Breast epithelium (tissue), 4 donors: Measurements from ENCODE around the gene CEP68. TPM values are rescaled to one million over a fixed set of nuclear protein-coding genes. Genes with fewer than 3 reads are reported as not detected.

Experiments
- DNase-seq, 2 donors: peaks; one replicate each; pipeline ENCODE4 v3.0.0-alpha.2; 2019; ENCODE audit warnings: low spot score in 2 of 2
- H3K27ac ChIP-seq, 2 donors: fragments of 200-600 bp; sonication (generic) in 1 of 2; one replicate each; pipeline ENCODE4 v1.5.1; 2016 to 2019; ENCODE audit warnings: mild to moderate bottlenecking in 1 of 2
- H3K27me3 ChIP-seq, 2 donors: fragments of 200-600 bp; sonication (generic) in 1 of 2; one replicate each; pipeline versions ENCODE4 v1.5.1 to v1.6.0; 2017 to 2019; ENCODE audit warnings: control low read depth in 1 of 2, mild to moderate bottlenecking in 1 of 2
- H3K36me3 ChIP-seq: fragments of 200-600 bp; one replicate; pipeline ENCODE4 v1.5.1; 2019
- H3K4me1 ChIP-seq, 2 donors: fragments of 200-600 bp; sonication (generic); one replicate each; pipeline ENCODE4 v1.5.1; 2016 to 2019; ENCODE audit warnings: control low read depth in 1 of 2
- H3K4me3 ChIP-seq, 3 donors: fragments of 200-600 bp; sonication (generic); 1 replicate in 2 of 3; 2 replicates in 1 of 3; pipeline ENCODE4 v1.5.1; 2016 to 2019; ENCODE audit warnings: mild to moderate bottlenecking in 3 of 3, moderate library complexity in 2 of 3
- H3K9me3 ChIP-seq, 2 donors: fragments of 200-600 bp; sonication (generic) in 1 of 2; one replicate each; pipeline ENCODE4 v1.5.1; 2016 to 2019; ENCODE audit warnings: control low read depth in 1 of 2
- POLR2A ChIP-seq: fragments of 450-650 bp; IDR thresholded peaks from one replicate; pipeline ENCODE4 v1.6.1; 2016; ENCODE audit warnings: antibody characterized with exemption, mild to moderate bottlenecking, moderate library complexity
- POLR2AphosphoS5 ChIP-seq, 3 donors: sonication (generic); formaldehyde crosslinking; IDR thresholded peaks; one replicate each; pipeline ENCODE4 v1.6.1; 2017; ENCODE audit warnings: antibody characterized with exemption in 3 of 3
- intact Hi-C: fragments of 100-400 bp; cut with DNase I; formaldehyde crosslinking; loops from one replicate; pipeline ENCODE4 v1.15.1; 2023; ENCODE audit warnings: low total_unique reads
- total RNA-seq, 3 donors: library from RNA; depleted of rRNA; stranded (reverse); fragments of >200 nt; gene quantifications; one replicate each; pipeline ENCODE4 v1.1.0, GENCODE V29; 2016
- TF ChIP-seq, protein P1 (sequence below), 3 donors: fragments of 450-650 bp; IDR thresholded peaks; one replicate each; pipeline ENCODE4 v1.5.1; 2016 to 2017; ENCODE audit warnings: antibody characterized with exemption in 3 of 3, mild to moderate bottlenecking in 3 of 3, moderate library complexity in 3 of 3

CEP68 gene
- total RNA-seq, 3 donors from 2014 or later = 23.3 to 32.2 (median 25.0) TPM

GRCh38 chr2:65071499-65072180 lies 15.4 kb downstream of the CEP68 start:
- no peak overlapping the region for H3K4me3 ChIP-seq
- no peaks in the 10 kb centered on the region for H3K9me3 ChIP-seq
- peaks cover 8 to 33% of the 10 kb centered on the region in 2 donors for H3K4me1 ChIP-seq
- no peak for TF ChIP-seq POLR2A
- TF ChIP-seq, protein P1, sequence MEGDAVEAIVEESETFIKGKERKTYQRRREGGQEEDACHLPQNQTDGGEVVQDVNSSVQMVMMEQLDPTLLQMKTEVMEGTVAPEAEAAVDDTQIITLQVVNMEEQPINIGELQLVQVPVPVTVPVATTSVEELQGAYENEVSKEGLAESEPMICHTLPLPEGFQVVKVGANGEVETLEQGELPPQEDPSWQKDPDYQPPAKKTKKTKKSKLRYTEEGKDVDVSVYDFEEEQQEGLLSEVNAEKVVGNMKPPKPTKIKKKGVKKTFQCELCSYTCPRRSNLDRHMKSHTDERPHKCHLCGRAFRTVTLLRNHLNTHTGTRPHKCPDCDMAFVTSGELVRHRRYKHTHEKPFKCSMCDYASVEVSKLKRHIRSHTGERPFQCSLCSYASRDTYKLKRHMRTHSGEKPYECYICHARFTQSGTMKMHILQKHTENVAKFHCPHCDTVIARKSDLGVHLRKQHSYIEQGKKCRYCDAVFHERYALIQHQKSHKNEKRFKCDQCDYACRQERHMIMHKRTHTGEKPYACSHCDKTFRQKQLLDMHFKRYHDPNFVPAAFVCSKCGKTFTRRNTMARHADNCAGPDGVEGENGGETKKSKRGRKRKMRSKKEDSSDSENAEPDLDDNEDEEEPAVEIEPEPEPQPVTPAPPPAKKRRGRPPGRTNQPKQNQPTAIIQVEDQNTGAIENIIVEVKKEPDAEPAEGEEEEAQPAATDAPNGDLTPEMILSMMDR (IDR thresholded peaks at IDR 0.05) = peak in 1 of 3 donors; percentile 12
- H3K27me3 ChIP-seq = no peaks in the 10 kb centered on the region
- intact Hi-C loops = no loop called here
- H3K27ac ChIP-seq = peak overlapping the region; percentile 43 to 54
- DNase-seq = no peak
- H3K36me3 ChIP-seq = no peaks in the 10 kb centered on the region

DNA sequence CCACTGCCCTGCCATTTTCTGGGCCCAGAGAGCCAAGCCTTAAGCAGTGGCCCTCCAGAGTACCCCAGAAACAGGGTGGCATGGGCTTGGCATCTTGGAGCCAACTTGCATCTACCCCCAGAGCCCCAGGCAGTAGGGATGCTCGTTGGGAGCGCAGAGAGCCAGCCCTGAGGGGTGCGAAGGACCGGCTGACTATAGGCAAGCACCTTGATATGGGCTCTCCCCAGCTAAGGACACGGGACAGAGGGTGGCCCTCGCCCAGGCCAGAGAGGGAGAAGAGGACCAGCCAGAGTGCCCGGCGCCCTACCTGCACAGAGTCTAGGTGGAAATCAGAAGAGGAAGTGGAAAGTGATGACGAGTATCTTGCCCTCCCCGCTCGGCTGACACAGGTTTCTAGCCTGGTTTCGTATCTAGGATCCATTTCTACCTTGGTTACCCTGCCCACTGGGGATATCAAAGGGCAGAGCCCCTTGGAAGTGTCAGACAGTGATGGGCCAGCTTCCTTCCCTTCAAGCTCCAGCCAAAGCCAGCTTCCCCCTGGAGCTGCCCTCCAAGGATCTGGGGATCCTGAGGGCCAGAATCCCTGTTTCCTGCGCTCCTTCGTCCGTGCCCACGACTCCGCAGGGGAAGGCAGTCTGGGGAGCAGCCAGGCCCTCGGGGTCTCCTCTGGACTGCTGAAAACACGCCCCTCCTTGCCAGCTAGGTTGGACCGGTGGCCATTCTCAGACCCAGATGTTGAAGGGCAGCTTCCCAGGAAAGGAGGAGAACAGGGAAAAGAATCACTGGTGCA lies 16.2 kb downstream of the CEP68 start:
- Histone ChIP-seq H3K27ac (peak overlapping the region; percentile 43 to 54), H3K27me3 (no peaks in the 10 kb centered on the region), H3K4me3 (no peak overlapping the region), H3K9me3 (no peaks in the 10 kb centered on the region), H3K36me3 (no peaks in the 10 kb centered on the region), H3K4me1 (peaks cover 8 to 32% of the 10 kb centered on the region in 2 donors)
- no peak for DNase-seq
- intact Hi-C loops = no loop called here
- TF ChIP-seq, protein P1 (IDR thresholded peaks at IDR 0.05) = no peak
- no peak for TF ChIP-seq POLR2A
- no peak for TF ChIP-seq POLR2AphosphoS5 (IDR thresholded peaks at IDR 0.05)

- peak overlapping the region; percentile 43 to 54 for H3K27ac ChIP-seq
- intact Hi-C loops = no loop called here
- no peak for TF ChIP-seq POLR2A
- TF ChIP-seq, protein P1 (IDR thresholded peaks at IDR 0.05) = no peak
- no peak for TF ChIP-seq POLR2AphosphoS5 (IDR thresholded peaks at IDR 0.05)
- no peak overlapping the region for H3K4me3 ChIP-seq
- peaks cover 4 to 20% of the 10 kb centered on the region in 2 donors for H3K4me1 ChIP-seq
- H3K36me3 ChIP-seq = no peaks in the 10 kb centered on the region
- no peaks in the 10 kb centered on the region for H3K27me3 ChIP-seq
- no peaks in the 10 kb centered on the region for H3K9me3 ChIP-seq
- DNase-seq = no peak
Measured at GRCh38 chr2:65073879-65074565, 17.8 kb downstream of the CEP68 start.

DNA sequence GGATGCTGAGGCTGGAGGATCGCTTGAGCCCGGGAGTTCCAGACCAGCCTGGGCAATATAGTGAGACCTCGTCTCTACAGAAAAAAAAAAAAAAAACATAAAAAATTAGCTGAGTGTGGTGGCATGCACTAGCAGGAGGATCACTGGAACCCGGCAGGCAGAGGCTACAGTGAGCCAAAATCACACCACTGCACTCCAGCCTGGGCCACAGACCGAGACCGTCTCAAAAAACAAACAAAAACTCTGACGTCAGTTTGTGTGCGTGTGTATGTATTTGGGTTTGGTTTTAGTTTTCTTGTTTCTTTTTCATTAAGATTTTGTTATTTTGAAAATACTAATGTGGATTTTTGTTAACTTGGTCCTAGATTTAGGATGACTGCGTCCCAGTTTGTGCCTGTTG lies 19.0 kb downstream of the CEP68 start:
- no peaks in the 10 kb centered on the region for H3K36me3 ChIP-seq
- no peak overlapping the region for H3K4me3 ChIP-seq
- H3K27me3 ChIP-seq = no peaks in the 10 kb centered on the region
- intact Hi-C loops = no loop called here
- H3K9me3 ChIP-seq = no peaks in the 10 kb centered on the region
- no peak for DNase-seq
- TF ChIP-seq, protein P1 (IDR thresholded peaks at IDR 0.05) = no peak
- no peak for TF ChIP-seq POLR2A
- TF ChIP-seq POLR2AphosphoS5 (IDR thresholded peaks at IDR 0.05) = no peak
- peaks cover 3 to 12% of the 10 kb centered on the region in 2 donors for H3K4me1 ChIP-seq
- peak overlapping the region in 1 of 2 donors; percentile 50 for H3K27ac ChIP-seq
